HEK293 (cell line): ENCODE data around the gene IGFN1.

Experiments
- CTCF ChIA-PET: fragments of 350-600 bp; formaldehyde crosslinking; extraction: SDS; loops from one replicate; lab custom pipeline; 2021; ENCODE audit warnings: antibody characterized with exemption; lab: Yijun Ruan, JAX
- POLR2A ChIA-PET: fragments of 300-600 bp; formaldehyde crosslinking; extraction: SDS; loops from one replicate; lab custom pipeline; 2020; ENCODE audit warnings: antibody characterized with exemption, inconsistent platforms; lab: Yijun Ruan, JAX
- H3K27ac ChIP-seq: fragments of 200-500 bp; sonication (Bioruptor generic); 2 replicates; pipeline ENCODE4 v1.5.1; 2014; ENCODE audit warnings: low read depth, low read length, control low read depth, inconsistent platforms; ENCODE audit errors: extremely low read depth
- H3K36me3 ChIP-seq, 2 experiments: fragments of 200-500 bp in 1 of 2; sonication (Bioruptor generic) in 1 of 2; 1 replicate in 1 of 2; 2 replicates in 1 of 2; pipeline ENCODE4 v1.5.1; 2014 to 2017; ENCODE audit warnings: inconsistent platforms in 2 of 2, low read length in 2 of 2; ENCODE audit not compliant: control insufficient read depth in 2 of 2, insufficient read depth in 1 of 2
- H3K4me1 ChIP-seq: fragments of 200-500 bp; sonication (Bioruptor generic); 2 replicates; pipeline ENCODE4 v1.5.1; 2014; ENCODE audit warnings: mild to moderate bottlenecking, low read length, inconsistent platforms; ENCODE audit not compliant: control insufficient read depth, insufficient read depth
- H3K4me3 ChIP-seq: 2 replicates; pipeline ENCODE4 v1.5.1; 2011; ENCODE audit warnings: low read depth, mild to moderate bottlenecking, control low read depth, low read length, moderate library complexity
- H3K9me3 ChIP-seq: fragments of 200-500 bp; sonication (Bioruptor generic); 2 replicates; pipeline ENCODE4 v1.5.1; 2014; ENCODE audit warnings: low read depth, low read length, inconsistent platforms; ENCODE audit not compliant: control insufficient read depth, insufficient read depth
- GLIS1 ChIP-seq: fragments of 450-650 bp; formaldehyde crosslinking; IDR thresholded peaks from 2 replicates; pipeline ENCODE4 v1.5.1; 2016; ENCODE audit warnings: missing biosample characterization, missing genetic modification characterization
- GLIS2 ChIP-seq: fragments of 450-650 bp; formaldehyde crosslinking; IDR thresholded peaks from 2 replicates; pipeline ENCODE4 v1.5.1; 2016; ENCODE audit warnings: missing biosample characterization, missing genetic modification characterization
- KLF16 ChIP-seq: fragments of 450-650 bp; formaldehyde crosslinking; IDR thresholded peaks from 2 replicates; pipeline ENCODE4 v1.5.1; 2017; ENCODE audit warnings: missing biosample characterization, missing genetic modification characterization
- KLF7 ChIP-seq: fragments of 450-650 bp; formaldehyde crosslinking; IDR thresholded peaks from 2 replicates; pipeline ENCODE4 v1.5.1; 2016; ENCODE audit warnings: missing biosample characterization, missing genetic modification characterization, borderline replicate concordance
- SP2 ChIP-seq: fragments of 450-650 bp; formaldehyde crosslinking; IDR thresholded peaks from 2 replicates; pipeline ENCODE4 v1.5.1; 2016; ENCODE audit warnings: missing biosample characterization, missing genetic modification characterization
- ZFP69B ChIP-seq: fragments of 450-650 bp; formaldehyde crosslinking; IDR thresholded peaks from 2 replicates; pipeline ENCODE4 v1.5.1; 2016; ENCODE audit warnings: missing biosample characterization, missing genetic modification characterization
- ZNF311 ChIP-seq: fragments of 450-650 bp; formaldehyde crosslinking; IDR thresholded peaks from 2 replicates; pipeline ENCODE4 v1.5.1; 2017; ENCODE audit warnings: missing biosample characterization, missing genetic modification characterization, borderline replicate concordance
- ZNF341 ChIP-seq: fragments of 450-650 bp; formaldehyde crosslinking; IDR thresholded peaks from 2 replicates; pipeline ENCODE4; 2016; ENCODE audit warnings: low read depth, missing biosample characterization, missing genetic modification characterization
- ZNF366 ChIP-seq: fragments of 450-650 bp; formaldehyde crosslinking; conservative IDR thresholded peaks from 2 replicates; pipeline ENCODE4 v1.5.1; 2016; ENCODE audit warnings: missing biosample characterization, missing genetic modification characterization
- ZNF433 ChIP-seq: fragments of 450-650 bp; formaldehyde crosslinking; IDR thresholded peaks from 2 replicates; pipeline ENCODE4 v1.5.1; 2016; ENCODE audit warnings: missing biosample characterization, missing genetic modification characterization, low read depth
- ZNF544 ChIP-seq: fragments of 450-650 bp; formaldehyde crosslinking; IDR thresholded peaks from 2 replicates; pipeline ENCODE4 v1.5.0; 2017; ENCODE audit warnings: missing biosample characterization, missing genetic modification characterization
- ZNF600 ChIP-seq: fragments of 450-650 bp; formaldehyde crosslinking; IDR thresholded peaks from 2 replicates; pipeline ENCODE4 v1.5.1; 2016; ENCODE audit warnings: missing biosample characterization, missing genetic modification characterization
- TF ChIP-seq, protein P1 (sequence below): fragments of 450-650 bp; formaldehyde crosslinking; IDR thresholded peaks from 2 replicates; pipeline ENCODE4 v1.5.1; 2016; ENCODE audit warnings: missing biosample characterization, missing genetic modification characterization
- TF ChIP-seq, protein P2 (sequence below): fragments of 450-650 bp; formaldehyde crosslinking; IDR thresholded peaks from 2 replicates; pipeline ENCODE4 v1.5.1; 2016; ENCODE audit warnings: missing biosample characterization, missing genetic modification characterization
- TF ChIP-seq, protein P3 (sequence below): fragments of 450-650 bp; formaldehyde crosslinking; IDR thresholded peaks from 2 replicates; pipeline ENCODE4 v1.5.1; 2016; ENCODE audit warnings: missing biosample characterization, missing genetic modification characterization
- TF ChIP-seq, protein P4 (sequence below): fragments of 450-650 bp; formaldehyde crosslinking; IDR thresholded peaks from 2 replicates; pipeline ENCODE4 v1.5.1; 2017; ENCODE audit warnings: missing biosample characterization, missing genetic modification characterization
- TF ChIP-seq, protein P5 (sequence below): fragments of 450-650 bp; formaldehyde crosslinking; IDR thresholded peaks from 2 replicates; pipeline ENCODE4 v1.5.1; 2016; ENCODE audit warnings: missing biosample characterization, missing genetic modification characterization

The IGFN1 gene

DNA sequence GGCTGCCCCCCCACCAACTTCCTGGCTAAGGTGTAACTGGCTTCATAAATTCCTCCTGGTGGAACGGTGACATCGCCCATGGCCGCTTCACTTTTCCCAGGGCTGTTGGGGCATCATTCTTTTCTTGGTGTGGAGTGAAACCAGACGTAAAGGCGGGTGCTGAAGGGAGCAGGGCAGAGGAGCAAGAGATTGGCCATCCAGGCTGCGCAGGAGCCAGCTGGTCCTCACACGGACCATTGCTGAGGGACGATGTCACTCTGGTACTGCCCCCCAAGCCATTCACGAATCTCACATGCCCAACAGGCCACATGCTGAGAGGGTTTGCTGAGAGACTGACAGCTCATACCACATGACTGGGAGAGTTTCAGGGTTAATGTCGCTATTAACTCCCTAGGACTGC lies 82.2 kb downstream of the IGFN1 start:
- Histone ChIP-seq H3K27ac (no peak overlapping the region), H3K9me3 (no peaks in the 10 kb centered on the region), H3K4me3 (no peak overlapping the region), H3K4me1 (no peaks in the 10 kb centered on the region), H3K36me3 (no peaks in the 10 kb centered on the region)
- TF ChIP-seq ZNF544 (tag by site-specific recombination) (no peak), ZNF341 (tag by site-specific recombination) (no peak), GLIS1 (tag by site-specific recombination) (peak; percentile 52), SP2 (tag by site-specific recombination) (no peak)
- TF ChIP-seq, protein P1, sequence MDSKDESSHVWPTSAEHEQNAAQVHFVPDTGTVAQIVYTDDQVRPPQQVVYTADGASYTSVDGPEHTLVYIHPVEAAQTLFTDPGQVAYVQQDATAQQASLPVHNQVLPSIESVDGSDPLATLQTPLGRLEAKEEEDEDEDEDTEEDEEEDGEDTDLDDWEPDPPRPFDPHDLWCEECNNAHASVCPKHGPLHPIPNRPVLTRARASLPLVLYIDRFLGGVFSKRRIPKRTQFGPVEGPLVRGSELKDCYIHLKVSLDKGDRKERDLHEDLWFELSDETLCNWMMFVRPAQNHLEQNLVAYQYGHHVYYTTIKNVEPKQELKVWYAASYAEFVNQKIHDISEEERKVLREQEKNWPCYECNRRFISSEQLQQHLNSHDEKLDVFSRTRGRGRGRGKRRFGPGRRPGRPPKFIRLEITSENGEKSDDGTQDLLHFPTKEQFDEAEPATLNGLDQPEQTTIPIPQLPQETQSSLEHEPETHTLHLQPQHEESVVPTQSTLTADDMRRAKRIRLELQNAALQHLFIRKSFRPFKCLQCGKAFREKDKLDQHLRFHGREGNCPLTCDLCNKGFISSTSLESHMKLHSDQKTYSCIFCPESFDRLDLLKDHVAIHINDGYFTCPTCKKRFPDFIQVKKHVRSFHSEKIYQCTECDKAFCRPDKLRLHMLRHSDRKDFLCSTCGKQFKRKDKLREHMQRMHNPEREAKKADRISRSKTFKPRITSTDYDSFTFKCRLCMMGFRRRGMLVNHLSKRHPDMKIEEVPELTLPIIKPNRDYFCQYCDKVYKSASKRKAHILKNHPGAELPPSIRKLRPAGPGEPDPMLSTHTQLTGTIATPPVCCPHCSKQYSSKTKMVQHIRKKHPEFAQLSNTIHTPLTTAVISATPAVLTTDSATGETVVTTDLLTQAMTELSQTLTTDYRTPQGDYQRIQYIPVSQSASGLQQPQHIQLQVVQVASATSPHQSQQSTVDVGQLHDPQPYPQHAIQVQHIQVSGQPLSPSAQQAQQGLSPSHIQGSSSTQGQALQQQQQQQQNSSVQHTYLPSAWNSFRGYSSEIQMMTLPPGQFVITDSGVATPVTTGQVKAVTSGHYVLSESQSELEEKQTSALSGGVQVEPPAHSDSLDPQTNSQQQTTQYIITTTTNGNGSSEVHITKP, result peak; percentile 40
- ChIA-PET POLR2A (no interaction called here), CTCF (interaction anchor here (1.0 to 2.5 kb wide), 4 partner anchors 10 to 228 kb away, joined by 3 to 8 read pairs (median 4); no protein-coding TSS in a partner anchor)

DNA sequence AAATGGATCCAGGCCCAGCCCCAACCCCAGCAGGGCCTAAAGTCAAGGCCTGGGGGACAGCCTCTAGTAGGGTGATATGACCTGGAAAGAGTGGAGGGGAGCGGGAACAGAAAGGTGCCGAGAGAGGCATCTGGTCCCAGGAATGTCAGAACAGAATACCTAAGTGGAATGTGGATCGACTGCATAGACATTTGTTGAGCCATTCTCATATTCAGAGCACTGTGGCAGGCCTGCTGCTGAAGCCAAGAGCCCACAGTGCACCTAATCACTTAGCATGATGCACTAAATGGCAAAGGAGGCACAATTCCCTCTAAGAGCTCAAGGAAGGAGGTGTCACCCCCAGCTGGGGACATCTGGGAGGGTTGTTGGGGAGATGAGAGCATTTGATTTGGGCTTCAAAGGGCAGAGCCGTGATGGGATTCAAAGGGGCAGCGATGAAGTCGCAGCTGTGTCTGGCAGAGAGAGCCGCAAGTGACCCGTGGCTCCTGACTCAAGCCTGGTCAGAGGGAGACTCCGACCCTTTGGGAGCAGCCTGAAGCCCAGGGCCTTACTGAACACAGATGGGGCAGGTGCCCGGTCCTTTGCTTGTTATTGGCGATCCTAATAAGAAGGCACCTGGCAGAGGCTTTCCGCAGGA lies 84.1 kb downstream of the IGFN1 start:
- CTCF ChIA-PET, result no interaction called here
- H3K4me1 ChIP-seq, result no peaks in the 10 kb centered on the region
- TF ChIP-seq, protein P2, sequence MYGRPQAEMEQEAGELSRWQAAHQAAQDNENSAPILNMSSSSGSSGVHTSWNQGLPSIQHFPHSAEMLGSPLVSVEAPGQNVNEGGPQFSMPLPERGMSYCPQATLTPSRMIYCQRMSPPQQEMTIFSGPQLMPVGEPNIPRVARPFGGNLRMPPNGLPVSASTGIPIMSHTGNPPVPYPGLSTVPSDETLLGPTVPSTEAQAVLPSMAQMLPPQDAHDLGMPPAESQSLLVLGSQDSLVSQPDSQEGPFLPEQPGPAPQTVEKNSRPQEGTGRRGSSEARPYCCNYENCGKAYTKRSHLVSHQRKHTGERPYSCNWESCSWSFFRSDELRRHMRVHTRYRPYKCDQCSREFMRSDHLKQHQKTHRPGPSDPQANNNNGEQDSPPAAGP, result no peak
- no peak for TF ChIP-seq ZNF433
- TF ChIP-seq ZNF366 (tag by site-specific recombination), result no peak
- no peak for TF ChIP-seq ZFP69B (tag by site-specific recombination)
- TF ChIP-seq KLF7 (tag by site-specific recombination), result no peak
- no peak for TF ChIP-seq ZNF311 (tag by site-specific recombination)
- TF ChIP-seq, protein P3, sequence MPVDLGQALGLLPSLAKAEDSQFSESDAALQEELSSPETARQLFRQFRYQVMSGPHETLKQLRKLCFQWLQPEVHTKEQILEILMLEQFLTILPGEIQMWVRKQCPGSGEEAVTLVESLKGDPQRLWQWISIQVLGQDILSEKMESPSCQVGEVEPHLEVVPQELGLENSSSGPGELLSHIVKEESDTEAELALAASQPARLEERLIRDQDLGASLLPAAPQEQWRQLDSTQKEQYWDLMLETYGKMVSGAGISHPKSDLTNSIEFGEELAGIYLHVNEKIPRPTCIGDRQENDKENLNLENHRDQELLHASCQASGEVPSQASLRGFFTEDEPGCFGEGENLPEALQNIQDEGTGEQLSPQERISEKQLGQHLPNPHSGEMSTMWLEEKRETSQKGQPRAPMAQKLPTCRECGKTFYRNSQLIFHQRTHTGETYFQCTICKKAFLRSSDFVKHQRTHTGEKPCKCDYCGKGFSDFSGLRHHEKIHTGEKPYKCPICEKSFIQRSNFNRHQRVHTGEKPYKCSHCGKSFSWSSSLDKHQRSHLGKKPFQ, result no peak
- TF ChIP-seq, protein P4, sequence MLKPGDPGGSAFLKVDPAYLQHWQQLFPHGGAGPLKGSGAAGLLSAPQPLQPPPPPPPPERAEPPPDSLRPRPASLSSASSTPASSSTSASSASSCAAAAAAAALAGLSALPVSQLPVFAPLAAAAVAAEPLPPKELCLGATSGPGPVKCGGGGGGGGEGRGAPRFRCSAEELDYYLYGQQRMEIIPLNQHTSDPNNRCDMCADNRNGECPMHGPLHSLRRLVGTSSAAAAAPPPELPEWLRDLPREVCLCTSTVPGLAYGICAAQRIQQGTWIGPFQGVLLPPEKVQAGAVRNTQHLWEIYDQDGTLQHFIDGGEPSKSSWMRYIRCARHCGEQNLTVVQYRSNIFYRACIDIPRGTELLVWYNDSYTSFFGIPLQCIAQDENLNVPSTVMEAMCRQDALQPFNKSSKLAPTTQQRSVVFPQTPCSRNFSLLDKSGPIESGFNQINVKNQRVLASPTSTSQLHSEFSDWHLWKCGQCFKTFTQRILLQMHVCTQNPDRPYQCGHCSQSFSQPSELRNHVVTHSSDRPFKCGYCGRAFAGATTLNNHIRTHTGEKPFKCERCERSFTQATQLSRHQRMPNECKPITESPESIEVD (tag by site-specific recombination), result no peak
- no peak for TF ChIP-seq GLIS2
- no peak for TF ChIP-seq ZNF600 (tag by site-specific recombination)
- TF ChIP-seq KLF16 (tag by site-specific recombination), result no peak
- TF ChIP-seq, protein P5, sequence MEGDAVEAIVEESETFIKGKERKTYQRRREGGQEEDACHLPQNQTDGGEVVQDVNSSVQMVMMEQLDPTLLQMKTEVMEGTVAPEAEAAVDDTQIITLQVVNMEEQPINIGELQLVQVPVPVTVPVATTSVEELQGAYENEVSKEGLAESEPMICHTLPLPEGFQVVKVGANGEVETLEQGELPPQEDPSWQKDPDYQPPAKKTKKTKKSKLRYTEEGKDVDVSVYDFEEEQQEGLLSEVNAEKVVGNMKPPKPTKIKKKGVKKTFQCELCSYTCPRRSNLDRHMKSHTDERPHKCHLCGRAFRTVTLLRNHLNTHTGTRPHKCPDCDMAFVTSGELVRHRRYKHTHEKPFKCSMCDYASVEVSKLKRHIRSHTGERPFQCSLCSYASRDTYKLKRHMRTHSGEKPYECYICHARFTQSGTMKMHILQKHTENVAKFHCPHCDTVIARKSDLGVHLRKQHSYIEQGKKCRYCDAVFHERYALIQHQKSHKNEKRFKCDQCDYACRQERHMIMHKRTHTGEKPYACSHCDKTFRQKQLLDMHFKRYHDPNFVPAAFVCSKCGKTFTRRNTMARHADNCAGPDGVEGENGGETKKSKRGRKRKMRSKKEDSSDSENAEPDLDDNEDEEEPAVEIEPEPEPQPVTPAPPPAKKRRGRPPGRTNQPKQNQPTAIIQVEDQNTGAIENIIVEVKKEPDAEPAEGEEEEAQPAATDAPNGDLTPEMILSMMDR, result no peak
- POLR2A ChIA-PET, result no interaction called here
- no peak overlapping the region for H3K4me3 ChIP-seq
- H3K27ac ChIP-seq, result no peak overlapping the region
- H3K36me3 ChIP-seq, result no peaks in the 10 kb centered on the region
- H3K9me3 ChIP-seq, result no peaks in the 10 kb centered on the region
